Activated CD8-positive, alpha-beta memory T cell treated with anti-CD3 and anti-CD28 coated beads for 24 hours (primary cell): ENCODE data around the gene SPEF1.
A peak's percentile ranks its signal among the peaks of the same experiment; 100 is the strongest.
"Not testable (repeated sequence)": the region's sequence is repeated elsewhere in the genome, so short reads cannot be mapped to it uniquely, and the experiment has no call there.

Experiments
- DNase-seq: peaks from one replicate; pipeline ENCODE4 v3.0.0-alpha.2; 2020

SPEF1 gene

GRCh38 chr20:3781153-3781910, at the start of gene SPEF1:
Gene SPEF1 (minus strand): TSS chr20:3781448. CDS start chr20:3781287, 161 bp downstream.
- peak; percentile 74 for DNase-seq

DNA sequence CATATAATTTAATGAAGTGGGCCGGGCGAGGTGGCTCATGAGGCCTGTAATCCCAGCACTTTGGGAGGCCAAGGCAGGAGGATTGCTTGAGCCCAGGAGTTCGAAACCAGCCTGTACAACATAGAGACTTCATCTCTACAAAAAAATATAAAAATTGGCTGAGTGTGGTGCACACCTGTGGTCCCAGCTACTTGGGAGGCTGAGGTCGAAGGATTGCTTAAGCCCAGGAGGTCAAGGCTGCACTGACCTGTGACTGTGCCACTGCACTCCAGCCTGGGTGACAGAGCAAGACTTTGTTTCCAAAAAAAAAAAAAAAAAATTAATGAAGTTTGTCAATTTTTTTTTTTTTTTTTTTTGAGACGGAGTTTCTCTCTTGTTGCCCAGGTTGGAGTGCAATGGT, 48.6 kb upstream of the SPEF1 start:
- not testable (repeated sequence) for DNase-seq

GRCh38 chr20:3828798-3829197, 47.5 kb upstream of the SPEF1 start:
- DNase-seq = no peak

GRCh38 chr20:3826420-3826819, 45.2 kb upstream of the SPEF1 start:
- DNase-seq = no peak

DNA sequence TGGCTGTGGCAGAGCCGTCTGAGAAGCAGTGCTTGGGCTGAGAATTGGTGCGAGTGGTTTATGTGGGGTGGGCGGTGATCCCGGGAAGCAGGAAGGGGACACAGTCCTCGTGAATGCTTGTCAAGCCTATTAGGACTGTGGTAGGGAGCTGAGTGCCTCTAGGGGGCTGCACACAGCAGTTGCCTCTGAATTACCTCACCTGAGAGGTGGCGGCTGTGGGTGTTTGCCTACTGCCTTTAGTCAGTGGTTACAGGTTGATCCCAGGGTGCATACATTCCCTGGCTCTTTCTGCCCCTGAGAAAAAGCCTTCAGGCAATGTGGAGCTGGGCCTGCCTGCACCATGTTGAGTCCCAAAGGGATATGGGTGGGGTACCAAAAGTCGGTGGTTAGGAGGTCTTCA, 44.3 kb upstream of the SPEF1 start:
- no peak for DNase-seq

- DNase-seq = no peak
Measured at GRCh38 chr20:3823881-3824280, 42.6 kb upstream of the SPEF1 start.

GRCh38 chr20:3821996-3822395, 40.7 kb upstream of the SPEF1 start:
- DNase-seq = no peak

GRCh38 chr20:3820901-3821727, 39.9 kb upstream of the SPEF1 start:
- DNase-seq = no peak

- DNase-seq = peak; percentile 98
Measured at GRCh38 chr20:3820048-3820900, 39.0 kb upstream of the SPEF1 start, which contains the start of gene AP5S1. Gene AP5S1 (plus strand): TSS chr20:3820547. CDS start chr20:3822118, 1,571 bp downstream.

DNA sequence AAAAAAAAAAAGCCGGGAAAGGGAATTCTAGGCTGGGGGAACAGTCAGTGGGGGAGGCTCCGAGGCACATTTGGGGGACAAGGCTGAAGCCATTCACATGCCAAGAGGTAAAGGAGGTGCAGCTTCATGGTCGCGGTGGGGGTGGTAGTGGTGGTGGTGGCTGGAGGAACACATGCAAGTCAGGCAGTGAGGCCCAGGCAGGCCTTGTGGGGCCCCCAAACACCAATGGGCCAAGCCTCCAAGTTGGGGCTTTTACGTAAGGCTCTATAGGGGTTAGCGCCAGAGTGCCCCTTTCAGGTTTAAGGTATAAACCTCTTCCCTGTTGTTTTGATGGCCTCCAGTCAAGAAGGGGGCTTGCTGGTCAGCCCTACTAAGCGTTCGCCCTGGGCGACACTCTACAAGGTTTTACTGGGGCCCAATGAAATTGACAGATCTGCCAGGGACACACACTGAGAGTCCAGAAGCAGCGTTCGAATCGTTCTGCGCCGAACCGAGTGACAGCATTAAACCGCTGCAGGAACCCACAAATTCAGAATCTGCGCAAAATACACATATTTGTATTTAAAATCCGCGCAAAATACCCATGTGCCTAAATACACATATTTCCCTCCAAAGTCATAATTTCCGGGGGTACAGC, 38.3 kb upstream of the SPEF1 start:
- DNase-seq = no peak

DNA sequence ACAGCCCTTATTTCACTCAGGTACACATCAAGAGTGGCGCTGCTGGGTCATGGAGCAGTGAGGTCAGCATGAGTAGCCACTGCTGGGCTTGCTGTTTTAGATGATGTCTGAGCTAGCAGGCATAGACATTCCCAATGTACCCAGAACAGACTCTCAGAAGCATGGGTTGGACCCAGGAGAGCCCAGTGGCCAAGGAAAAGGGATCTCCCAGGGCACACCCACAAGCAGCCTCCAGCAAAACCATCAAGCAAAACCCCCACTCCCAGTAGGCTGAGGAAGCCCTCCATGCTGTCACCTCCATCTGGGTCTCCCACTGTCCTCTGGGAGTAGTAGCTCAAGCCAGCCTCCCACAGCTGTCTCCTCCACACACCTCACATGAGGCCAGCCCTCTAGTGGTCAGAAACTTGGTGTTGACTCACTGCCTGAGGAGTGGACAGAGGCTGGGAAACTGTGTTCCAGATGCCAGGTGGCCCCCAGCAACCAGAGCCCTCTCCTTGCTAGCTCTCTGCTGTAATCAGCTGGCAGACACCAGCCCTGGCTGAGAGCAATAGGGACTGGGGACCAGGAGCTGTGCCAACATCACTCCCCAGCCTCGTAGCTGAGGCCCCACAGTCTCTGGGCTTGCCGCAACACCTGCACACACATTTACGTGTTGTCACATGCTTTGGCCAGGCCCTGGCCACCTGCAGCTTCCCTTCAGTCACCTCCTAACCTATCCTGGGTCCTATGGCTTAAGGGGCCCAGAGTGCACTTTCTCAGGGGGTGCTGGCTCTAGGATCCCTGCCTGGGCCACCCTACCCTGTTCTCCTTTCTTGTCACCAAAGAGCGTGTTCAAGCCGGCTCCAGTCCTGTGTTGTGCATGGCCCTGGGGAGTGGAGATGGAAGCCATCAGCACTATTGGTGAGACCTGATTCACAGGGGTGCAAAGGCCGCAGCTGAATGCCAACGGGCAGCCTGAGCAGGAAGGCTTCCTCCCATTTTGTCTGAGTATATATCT, 37.2 kb upstream of the SPEF1 start:
- DNase-seq = no peak

DNA sequence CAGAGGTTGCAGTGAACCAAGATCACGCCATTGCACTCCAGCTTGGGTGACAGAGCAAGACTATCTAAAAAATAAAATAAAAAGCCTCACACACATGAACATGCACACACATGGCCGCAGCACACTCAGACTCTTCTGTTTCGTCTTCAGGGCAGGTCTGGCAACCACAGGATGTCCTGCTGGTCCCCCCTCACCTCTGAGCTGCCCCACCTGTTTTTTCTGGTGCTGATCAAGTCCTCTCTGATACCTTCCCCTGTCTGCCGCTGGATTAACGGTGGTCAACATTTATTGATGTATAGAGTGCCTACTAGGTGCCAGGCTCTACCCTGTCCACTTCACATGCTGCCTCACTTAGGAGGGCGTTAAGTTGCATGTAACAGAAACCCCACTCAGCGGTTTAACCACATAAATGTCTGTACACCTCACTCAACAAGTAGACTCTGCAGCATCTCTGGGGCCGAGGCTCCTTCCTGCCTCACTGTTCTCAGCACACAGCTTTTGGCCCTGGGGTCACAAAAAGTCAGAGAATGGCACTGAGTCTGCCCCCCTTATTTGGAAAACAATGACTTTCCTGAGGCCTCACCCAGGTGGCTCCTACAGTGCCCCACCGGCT, 34.6 kb upstream of the SPEF1 start:
- peak; percentile 70 for DNase-seq

GRCh38 chr20:3814928-3815495, 33.8 kb upstream of the SPEF1 start:
- DNase-seq = no peak

DNA sequence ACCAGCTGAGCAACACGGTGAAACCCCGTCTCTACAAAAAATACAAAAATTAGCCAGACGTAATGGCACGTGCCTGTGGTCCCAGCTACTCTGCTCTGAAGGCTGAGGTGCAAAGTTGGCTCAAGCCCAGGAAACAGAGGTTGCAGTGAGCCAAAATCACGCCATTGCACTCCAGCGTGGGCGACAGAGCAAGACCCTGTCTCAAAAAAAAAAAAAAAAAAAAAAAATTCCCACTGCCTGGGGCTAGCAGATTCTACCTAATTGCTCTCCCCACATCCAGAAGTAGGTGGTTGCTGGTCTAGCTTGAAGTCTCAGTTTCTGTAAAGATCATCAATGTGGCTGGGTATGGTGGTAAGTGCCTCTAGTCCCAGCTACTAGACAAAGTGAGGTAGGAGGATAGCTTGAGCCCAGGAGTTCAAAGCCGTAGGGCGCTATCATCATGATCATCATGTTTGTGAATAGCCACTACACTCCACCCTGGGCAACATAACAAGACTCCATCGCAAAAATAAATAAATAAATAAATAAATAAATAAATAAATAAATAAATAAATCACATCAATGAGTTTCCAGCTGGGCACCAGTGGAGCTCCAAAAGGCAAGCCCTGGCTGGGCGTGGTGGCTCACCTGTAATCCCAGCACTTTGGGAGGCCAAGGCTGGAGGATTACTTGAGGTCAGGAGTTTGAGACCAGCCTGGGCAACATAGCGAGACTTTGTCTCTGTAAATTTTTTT, 32.8 kb upstream of the SPEF1 start:
- no peak for DNase-seq

- no peak for DNase-seq
Measured at GRCh38 chr20:3812975-3813847, 32.0 kb upstream of the SPEF1 start.

DNA sequence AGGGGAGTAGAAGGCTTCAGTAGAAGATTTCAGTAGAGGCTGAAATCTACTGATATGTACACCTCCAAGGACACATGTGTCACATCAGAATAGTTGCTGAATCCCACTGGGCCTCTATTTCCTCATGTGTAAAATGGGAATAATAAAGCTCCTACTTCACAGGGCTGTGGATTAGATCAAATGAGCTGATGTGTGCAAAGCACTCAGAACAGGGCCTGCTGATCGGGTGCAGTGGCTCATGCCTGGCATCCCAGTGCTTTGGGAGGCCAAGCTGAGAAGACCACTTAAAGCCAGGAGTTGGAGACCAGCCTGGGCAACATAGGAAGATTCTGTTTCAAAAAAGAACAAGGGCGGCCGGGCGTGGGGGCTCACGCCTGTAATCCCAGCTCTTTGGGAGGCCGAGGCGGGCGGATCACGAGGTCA, 31.0 kb upstream of the SPEF1 start:
- no peak for DNase-seq

DNA sequence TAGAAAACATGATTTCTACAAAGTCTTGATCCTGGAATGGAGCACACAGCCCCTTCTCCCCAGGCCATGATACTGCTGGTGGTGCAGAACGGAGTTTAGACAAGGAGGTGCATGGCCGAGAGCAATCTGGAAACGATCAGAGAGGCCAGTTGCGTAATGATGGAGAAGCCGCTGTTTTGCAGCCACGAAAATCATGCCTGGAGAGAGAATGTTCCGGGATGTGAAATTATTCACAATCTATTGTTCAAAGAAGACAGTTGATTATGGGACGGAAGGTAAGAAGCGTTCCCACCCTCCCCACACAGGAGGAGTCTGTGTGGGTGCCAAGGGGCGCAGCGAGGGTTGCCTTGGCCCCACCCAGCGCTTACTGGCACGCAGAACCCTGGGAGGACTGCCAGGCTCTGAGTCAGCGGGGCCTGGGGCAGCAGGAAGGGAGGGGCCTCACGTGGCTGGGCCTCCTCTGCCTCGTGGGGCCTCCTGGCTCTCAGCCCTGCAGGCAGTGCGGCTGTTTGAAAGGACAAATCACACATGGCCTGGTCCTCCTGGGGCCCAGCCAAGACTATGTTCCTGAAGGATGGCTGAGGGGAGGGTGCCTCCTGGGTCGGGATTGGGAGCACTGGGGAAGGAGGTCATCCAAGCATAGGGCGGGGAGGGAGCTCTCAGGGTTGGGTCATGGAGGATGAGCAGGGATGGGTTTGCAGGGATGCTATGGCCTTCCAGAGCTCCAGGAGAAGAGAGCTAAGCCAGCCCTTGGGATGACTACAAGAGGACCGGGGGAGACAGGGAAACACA, 30.4 kb upstream of the SPEF1 start:
- peak; percentile 94 for DNase-seq

GRCh38 chr20:3808544-3808943, 27.3 kb upstream of the SPEF1 start:
- no peak for DNase-seq
